ENCODE results near the gene ITLN2. TPM values are rescaled to one million over a fixed set of nuclear protein-coding genes. Genes with fewer than 3 reads are reported as not detected.
A peak's percentile ranks its signal among the peaks of the same experiment; 100 is the strongest.

Gene ITLN2
- total and polyA plus RNA-seq, 2 experiments from 2014 or later = 8.0 to 12.8 TPM

GRCh38 chr1:160961419-160961818, 6.8 kb upstream of the ITLN2 start (continued):
- TF ChIP-seq CTCF (conservative IDR thresholded peaks at IDR 0.05; ENCODE audit: low read depth in 2 of 2) (no peak), NANOG (IDR thresholded peaks at IDR 0.05; ENCODE audit: borderline replicate concordance) (no peak), ZNF331 (CRISPR knock-in tag; IDR thresholded peaks at IDR 0.05; ENCODE audit: low read depth) (no peak), STAT1 (IDR thresholded peaks at IDR 0.05; ENCODE audit: unreplicated experiment) (no peak), CREB1 (CRISPR knock-in tag; IDR thresholded peaks at IDR 0.05; ENCODE audit: low read depth) (no peak)

GRCh38 chr1:160956966-160957365, 2.4 kb upstream of the ITLN2 start:
- no peak overlapping the region for H3K27ac ChIP-seq (ENCODE audit: low read depth)
- no peaks in the 10 kb centered on the region for H3K27me3 ChIP-seq (ENCODE audit: insufficient read depth)
- DNase-seq (ENCODE audit: low spot score) (no peak), ATAC-seq (no peak)
- H3K9me2 ChIP-seq (ENCODE audit: insufficient read depth) = no peaks in the 10 kb centered on the region
- H3K9me3 Mint-ChIP-seq = no peaks in the 10 kb centered on the region
- H3K27ac Mint-ChIP-seq = no peak overlapping the region
- H3K4me3 Mint-ChIP-seq = no peak overlapping the region
- no peak overlapping the region for H3K4me2 ChIP-seq
- no peaks in the 10 kb centered on the region for H3F3A ChIP-seq (replicated peaks; ENCODE audit: low read depth)
- peaks cover 8% of the 10 kb centered on the region for H3K27me3 Mint-ChIP-seq (ENCODE audit: insufficient read depth, low read depth, poor library complexity)
- H3K4me3 ChIP-seq = no peak overlapping the region
- no peaks in the 10 kb centered on the region for H3K36me3 ChIP-seq (ENCODE audit: insufficient read depth)
- H3K4me1 ChIP-seq (ENCODE audit: insufficient read depth) = peaks cover 16% of the 10 kb centered on the region
- H2AFZ ChIP-seq = peak overlapping the region; percentile 47; the same call in 1 of the 2 replicates
- peaks cover 33% of the 10 kb centered on the region for H3K4me1 Mint-ChIP-seq
- H3K79me2 ChIP-seq (replicated peaks; ENCODE audit: insufficient read depth) = no peaks in the 10 kb centered on the region
- H3K36me3 Mint-ChIP-seq (ENCODE audit: low read depth) = no peaks in the 10 kb centered on the region
- no peaks in the 10 kb centered on the region for H4K20me1 ChIP-seq (replicated peaks; ENCODE audit: insufficient read depth)
- TF ChIP-seq ZNF462 (CRISPR knock-in tag; IDR thresholded peaks at IDR 0.05) = no peak
- TF ChIP-seq CTCF (conservative IDR thresholded peaks at IDR 0.05; ENCODE audit: low read depth in 2 of 2) = no peak
- TF ChIP-seq EZH2 (IDR thresholded peaks at IDR 0.05; ENCODE audit: low read depth, unreplicated experiment) = no peak
- TF ChIP-seq STAT1 (IDR thresholded peaks at IDR 0.05; ENCODE audit: unreplicated experiment) = no peak
- no peak for TF ChIP-seq ETS1 (IDR thresholded peaks at IDR 0.05)
- no peak for TF ChIP-seq ZNF114 (CRISPR knock-in tag; IDR thresholded peaks at IDR 0.05)
- TF ChIP-seq CREB1 (CRISPR knock-in tag; IDR thresholded peaks at IDR 0.05; ENCODE audit: low read depth) = no peak
- no peak for TF ChIP-seq JUNB (IDR thresholded peaks at IDR 0.05; ENCODE audit: unreplicated experiment)
- TF ChIP-seq NANOG (IDR thresholded peaks at IDR 0.05; ENCODE audit: borderline replicate concordance) = no peak
